Measurements from ENCODE around the gene ATP8B4.

The ATP8B4 gene

DNA sequence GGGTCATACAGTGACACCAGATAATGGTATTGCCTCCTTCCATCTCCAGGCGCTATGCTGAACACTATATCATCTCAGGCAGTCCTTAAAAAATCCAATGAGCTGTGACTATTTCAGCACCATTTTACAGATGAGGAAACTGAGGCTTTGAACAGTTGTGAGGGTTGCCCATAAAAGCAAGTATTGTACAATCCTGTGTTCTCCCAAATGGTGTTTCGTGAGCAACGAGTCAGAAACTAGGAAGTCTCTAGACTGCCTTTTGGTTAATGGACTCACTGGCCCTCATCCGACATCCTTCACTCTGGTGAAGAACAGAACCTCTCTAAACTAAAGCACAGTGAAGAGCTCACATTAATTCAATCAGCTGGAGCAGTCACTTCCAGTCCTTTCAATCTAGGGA lies 61.8 kb downstream of the ATP8B4 start:
- peaks cover 17% of the 10 kb centered on the region for H3K4me1 ChIP-seq (ENCODE audit: low read depth, poor library complexity, severe bottlenecking)
- no peaks in the 10 kb centered on the region for H3K27me3 ChIP-seq (ENCODE audit: insufficient read depth, low read depth)
- H3K4me2 ChIP-seq = no peak overlapping the region
- H3K4me3 ChIP-seq (IDR thresholded peaks at IDR 0.05; ENCODE audit: insufficient read depth, low read depth, low read length) = no peak overlapping the region
- H3K36me3 ChIP-seq (ENCODE audit: insufficient read depth) = no peaks in the 10 kb centered on the region
- no peak overlapping the region for H2AFZ ChIP-seq (ENCODE audit: low read depth)
- no peak overlapping the region for H3K9ac ChIP-seq
- H3K27ac ChIP-seq = no peak overlapping the region
- H4K20me1 ChIP-seq (ENCODE audit: insufficient read depth) = no peaks in the 10 kb centered on the region
- no peaks in the 10 kb centered on the region for H3K79me2 ChIP-seq (ENCODE audit: insufficient read depth, low read depth)
- TF ChIP-seq, protein P1, sequence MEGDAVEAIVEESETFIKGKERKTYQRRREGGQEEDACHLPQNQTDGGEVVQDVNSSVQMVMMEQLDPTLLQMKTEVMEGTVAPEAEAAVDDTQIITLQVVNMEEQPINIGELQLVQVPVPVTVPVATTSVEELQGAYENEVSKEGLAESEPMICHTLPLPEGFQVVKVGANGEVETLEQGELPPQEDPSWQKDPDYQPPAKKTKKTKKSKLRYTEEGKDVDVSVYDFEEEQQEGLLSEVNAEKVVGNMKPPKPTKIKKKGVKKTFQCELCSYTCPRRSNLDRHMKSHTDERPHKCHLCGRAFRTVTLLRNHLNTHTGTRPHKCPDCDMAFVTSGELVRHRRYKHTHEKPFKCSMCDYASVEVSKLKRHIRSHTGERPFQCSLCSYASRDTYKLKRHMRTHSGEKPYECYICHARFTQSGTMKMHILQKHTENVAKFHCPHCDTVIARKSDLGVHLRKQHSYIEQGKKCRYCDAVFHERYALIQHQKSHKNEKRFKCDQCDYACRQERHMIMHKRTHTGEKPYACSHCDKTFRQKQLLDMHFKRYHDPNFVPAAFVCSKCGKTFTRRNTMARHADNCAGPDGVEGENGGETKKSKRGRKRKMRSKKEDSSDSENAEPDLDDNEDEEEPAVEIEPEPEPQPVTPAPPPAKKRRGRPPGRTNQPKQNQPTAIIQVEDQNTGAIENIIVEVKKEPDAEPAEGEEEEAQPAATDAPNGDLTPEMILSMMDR (conservative IDR thresholded peaks at IDR 0.05; ENCODE audit: low read depth, low read length) = no peak

GRCh38 chr15:50055750-50056157 lies 63.3 kb downstream of the ATP8B4 start:
- no peak overlapping the region for H3K4me2 ChIP-seq
- no peaks in the 10 kb centered on the region for H3K27me3 ChIP-seq (ENCODE audit: insufficient read depth, low read depth)
- no peak overlapping the region for H3K9ac ChIP-seq
- no peaks in the 10 kb centered on the region for H4K20me1 ChIP-seq (ENCODE audit: insufficient read depth)
- H2AFZ ChIP-seq (ENCODE audit: low read depth) = no peak overlapping the region
- no peaks in the 10 kb centered on the region for H3K79me2 ChIP-seq (ENCODE audit: insufficient read depth, low read depth)
- H3K4me3 ChIP-seq (IDR thresholded peaks at IDR 0.05; ENCODE audit: insufficient read depth, low read depth, low read length) = no peak overlapping the region
- H3K27ac ChIP-seq = no peak overlapping the region
- no peaks in the 10 kb centered on the region for H3K36me3 ChIP-seq (ENCODE audit: insufficient read depth)
- TF ChIP-seq, protein P1 (conservative IDR thresholded peaks at IDR 0.05; ENCODE audit: low read depth, low read length) = no peak
- H3K4me1 ChIP-seq (ENCODE audit: low read depth, poor library complexity, severe bottlenecking) = peaks cover 17% of the 10 kb centered on the region

GRCh38 chr15:50055332-50055731 lies 63.7 kb downstream of the ATP8B4 start:
- Histone ChIP-seq H3K27me3 (ENCODE audit: insufficient read depth, low read depth) (no peaks in the 10 kb centered on the region), H4K20me1 (ENCODE audit: insufficient read depth) (no peaks in the 10 kb centered on the region), H2AFZ (ENCODE audit: low read depth) (no peak overlapping the region), H3K79me2 (ENCODE audit: insufficient read depth, low read depth) (no peaks in the 10 kb centered on the region), H3K36me3 (ENCODE audit: insufficient read depth) (no peaks in the 10 kb centered on the region), H3K9ac (no peak overlapping the region), H3K27ac (no peak overlapping the region), H3K4me3 (IDR thresholded peaks at IDR 0.05; ENCODE audit: insufficient read depth, low read depth, low read length) (no peak overlapping the region), H3K4me2 (no peak overlapping the region), H3K4me1 (ENCODE audit: low read depth, poor library complexity, severe bottlenecking) (peaks cover 17% of the 10 kb centered on the region)
- TF ChIP-seq, protein P1 (conservative IDR thresholded peaks at IDR 0.05; ENCODE audit: low read depth, low read length) = no peak

DNA sequence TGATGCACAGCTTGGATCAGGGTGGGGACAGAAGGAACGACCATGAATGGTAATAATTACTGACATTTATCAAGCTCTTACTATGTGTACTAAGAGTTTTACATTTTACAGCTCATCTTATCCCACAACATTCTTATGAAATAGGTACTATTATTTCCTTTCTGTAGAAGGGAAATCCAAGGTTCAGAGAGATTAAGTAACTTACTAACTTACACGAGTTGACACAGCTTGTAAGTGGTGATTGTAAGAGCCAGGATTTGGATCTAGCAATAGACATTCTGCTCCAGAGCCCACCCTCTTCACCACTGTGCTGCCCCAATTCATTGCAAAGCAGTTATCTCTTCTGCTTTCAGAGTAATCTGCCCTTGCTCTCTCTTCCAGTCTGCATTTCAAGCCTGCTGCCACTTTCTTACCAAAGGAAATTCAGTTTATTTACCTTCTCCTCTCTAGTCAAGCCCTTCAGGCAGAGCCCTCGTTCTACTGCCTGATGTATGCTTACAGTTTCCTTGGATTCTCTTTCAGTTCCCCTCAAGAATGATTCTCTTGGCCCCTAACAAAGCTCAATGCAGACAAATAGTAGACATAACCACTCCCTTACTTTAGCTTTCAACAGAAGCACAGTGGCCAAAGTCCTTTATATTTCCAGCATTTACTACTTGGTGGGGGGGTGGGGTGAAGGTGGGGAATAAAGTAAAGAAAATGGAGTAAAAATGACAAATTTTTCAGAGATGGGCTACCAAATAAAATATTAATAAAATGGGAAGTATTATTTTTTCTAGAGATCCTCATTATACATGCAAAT lies 65.8 kb downstream of the ATP8B4 start:
- Histone ChIP-seq H3K36me3 (ENCODE audit: insufficient read depth) (no peaks in the 10 kb centered on the region), H3K9ac (no peak overlapping the region)

More for the DNA sequence above, 65.8 kb downstream of the ATP8B4 start:
- Histone ChIP-seq H3K4me1 (ENCODE audit: low read depth, poor library complexity, severe bottlenecking) (peaks cover 8% of the 10 kb centered on the region), H3K4me2 (no peak overlapping the region), H3K27me3 (ENCODE audit: insufficient read depth, low read depth) (no peaks in the 10 kb centered on the region), H3K27ac (no peak overlapping the region), H3K4me3 (IDR thresholded peaks at IDR 0.05; ENCODE audit: insufficient read depth, low read depth, low read length) (no peak overlapping the region), H4K20me1 (ENCODE audit: insufficient read depth) (no peaks in the 10 kb centered on the region), H3K79me2 (ENCODE audit: insufficient read depth, low read depth) (no peaks in the 10 kb centered on the region), H2AFZ (ENCODE audit: low read depth) (no peak overlapping the region)
- TF ChIP-seq, protein P1 (conservative IDR thresholded peaks at IDR 0.05; ENCODE audit: low read depth, low read length) = no peak

Measured in KMS-11 (cell line).